22Rv1 (cell line): Measurements from ENCODE around the gene ANKRD23.
"Not testable (repeated sequence)": the region's sequence is repeated elsewhere in the genome, so short reads cannot be mapped to it uniquely, and the experiment has no call there.

Experiments used
- CTCF ChIP-seq: fragments of 450-650 bp; IDR thresholded peaks from 2 replicates; pipeline ENCODE4 v1.5.1; 2017; ENCODE audit warnings: mild to moderate bottlenecking
- ZFX ChIP-seq: fragments of 450-650 bp; IDR thresholded peaks from 2 replicates; pipeline ENCODE4 v1.6.1; 2017; ENCODE audit warnings: antibody characterized with exemption, borderline replicate concordance

DNA sequence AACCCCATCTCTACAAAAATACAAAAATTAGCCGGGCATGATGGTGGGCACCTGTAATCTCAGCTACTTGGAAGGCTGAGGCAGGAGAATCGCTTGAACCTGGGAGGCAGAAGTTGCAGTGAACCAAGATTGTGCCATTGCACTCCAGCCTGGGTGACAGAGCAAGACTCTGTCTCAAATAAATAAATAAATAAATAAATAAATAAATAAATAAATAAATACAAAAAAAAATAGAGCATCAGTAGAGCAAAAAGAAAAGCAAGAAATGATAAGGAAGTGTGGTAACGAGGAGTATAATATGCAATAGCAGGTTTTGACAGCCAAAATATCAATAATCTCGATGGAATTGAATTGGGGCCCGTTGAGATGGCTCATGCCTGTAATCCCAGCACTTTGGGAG lies 45.7 kb upstream of the ANKRD23 start:
- TF ChIP-seq CTCF, ZFX: not testable (repeated sequence)
